Neutrophil (primary cell): Measurements from ENCODE around the gene TMEM91.
"Not testable (repeated sequence)": the region's sequence is repeated elsewhere in the genome, so short reads cannot be mapped to it uniquely, and the experiment has no call there.

Source experiments
- H3K27ac ChIP-seq: fragments of 200-600 bp; sonication (generic); 2 replicates; pipeline ENCODE4 v1.5.1; 2016; ENCODE audit warnings: mild to moderate bottlenecking, moderate library complexity
- H3K27me3 ChIP-seq: fragments of 200-600 bp; sonication (generic); 2 replicates; pipeline ENCODE4 v1.6.0; 2016; ENCODE audit warnings: mild to moderate bottlenecking
- H3K36me3 ChIP-seq: fragments of 200-600 bp; sonication (generic); 2 replicates; pipeline ENCODE4 v1.5.1; 2017
- H3K4me1 ChIP-seq, 2 experiments: fragments of 200-600 bp in 1 of 2; sonication (generic) in 1 of 2; 1 replicate in 1 of 2; 2 replicates in 1 of 2; pipeline versions ENCODE4 v1.5.1 to v1.6.1; 2013 to 2016; ENCODE audit warnings: low read depth in 1 of 2, low read length in 1 of 2, mild to moderate bottlenecking in 1 of 2, moderate library complexity in 1 of 2; ENCODE audit not compliant: control insufficient read depth in 1 of 2, insufficient read depth in 1 of 2
- H3K4me3 ChIP-seq, 2 experiments: fragments of 200-600 bp in 1 of 2; sonication (generic) in 1 of 2; 1 replicate in 1 of 2; 2 replicates in 1 of 2; pipeline ENCODE4 v1.5.1; 2013 to 2016; ENCODE audit warnings: low read depth in 1 of 2, low read length in 1 of 2, mild to moderate bottlenecking in 1 of 2, moderate library complexity in 1 of 2
- H3K9me3 ChIP-seq: fragments of 200-600 bp; sonication (generic); 2 replicates; pipeline ENCODE4 v1.5.1; 2016
- CTCF ChIP-seq: fragments of 200-600 bp; sonication (generic); IDR thresholded peaks from 2 replicates; pipeline ENCODE4 v1.5.1; 2016; ENCODE audit warnings: antibody characterized with exemption

Gene TMEM91

GRCh38 chr19:41373993-41374392 lies 2.3 kb upstream of the TMEM91 start:
- Histone ChIP-seq H3K36me3 (peaks cover 8% of the 10 kb centered on the region), H3K27me3 (no peaks in the 10 kb centered on the region), H3K27ac (no peak overlapping the region), H3K4me3 (no peak overlapping the region), H3K4me1 (peaks cover 58 to 60% of the 10 kb centered on the region in 2 experiments), H3K9me3 (no peaks in the 10 kb centered on the region)
- no peak for TF ChIP-seq CTCF

- Histone ChIP-seq H3K36me3 (peaks cover 18% of the 10 kb centered on the region), H3K4me3 (peak overlapping the region; percentile 84 to 91), H3K4me1 (peaks cover 51 to 56% of the 10 kb centered on the region in 2 experiments), H3K27me3 (no peaks in the 10 kb centered on the region), H3K27ac (peak overlapping the region; percentile 85), H3K9me3 (no peaks in the 10 kb centered on the region)
- TF ChIP-seq CTCF = no peak
Measured at GRCh38 chr19:41376998-41377365, 649 bp downstream of the TMEM91 start.

- Histone ChIP-seq H3K9me3 (no peaks in the 10 kb centered on the region), H3K36me3 (peaks cover 30% of the 10 kb centered on the region), H3K27me3 (no peaks in the 10 kb centered on the region), H3K4me3 (peak overlapping the region; percentile 84 to 91), H3K27ac (peak overlapping the region; percentile 85), H3K4me1 (peaks cover 51% of the 10 kb centered on the region in 2 experiments)
- TF ChIP-seq CTCF = peak; percentile 42
Measured at GRCh38 chr19:41377977-41378709, 1.8 kb downstream of the TMEM91 start.

GRCh38 chr19:41381536-41381935 lies 5.2 kb downstream of the TMEM91 start:
- Histone ChIP-seq H3K4me1 (peaks cover 46 to 47% of the 10 kb centered on the region in 2 experiments), H3K36me3 (peaks cover 61% of the 10 kb centered on the region)
- H3K9me3 ChIP-seq, H3K27ac ChIP-seq, H3K27me3 ChIP-seq, H3K4me3 ChIP-seq: not testable (repeated sequence)

GRCh38 chr19:41384351-41384750 lies 8.0 kb downstream of the TMEM91 start:
- TF ChIP-seq CTCF = no peak

GRCh38 chr19:41386442-41386841 lies 10.1 kb downstream of the TMEM91 start:
- Histone ChIP-seq H3K4me1 (peaks cover 27 to 29% of the 10 kb centered on the region in 2 experiments), H3K36me3 (peaks cover 62% of the 10 kb centered on the region), H3K27me3 (no peaks in the 10 kb centered on the region), H3K27ac (peak overlapping the region; percentile 37), H3K9me3 (no peaks in the 10 kb centered on the region), H3K4me3 (no peak overlapping the region)
- no peak for TF ChIP-seq CTCF

More at GRCh38 chr19:41384351-41384750, 8.0 kb downstream of the TMEM91 start:
- H3K27ac ChIP-seq = no peak overlapping the region
- no peaks in the 10 kb centered on the region for H3K27me3 ChIP-seq
- peaks cover 40 to 43% of the 10 kb centered on the region in 2 experiments for H3K4me1 ChIP-seq
- H3K36me3 ChIP-seq = peaks cover 61% of the 10 kb centered on the region
- H3K4me3 ChIP-seq = no peak overlapping the region
- no peaks in the 10 kb centered on the region for H3K9me3 ChIP-seq
